ENCODE results near the gene CMYA5.

DNA sequence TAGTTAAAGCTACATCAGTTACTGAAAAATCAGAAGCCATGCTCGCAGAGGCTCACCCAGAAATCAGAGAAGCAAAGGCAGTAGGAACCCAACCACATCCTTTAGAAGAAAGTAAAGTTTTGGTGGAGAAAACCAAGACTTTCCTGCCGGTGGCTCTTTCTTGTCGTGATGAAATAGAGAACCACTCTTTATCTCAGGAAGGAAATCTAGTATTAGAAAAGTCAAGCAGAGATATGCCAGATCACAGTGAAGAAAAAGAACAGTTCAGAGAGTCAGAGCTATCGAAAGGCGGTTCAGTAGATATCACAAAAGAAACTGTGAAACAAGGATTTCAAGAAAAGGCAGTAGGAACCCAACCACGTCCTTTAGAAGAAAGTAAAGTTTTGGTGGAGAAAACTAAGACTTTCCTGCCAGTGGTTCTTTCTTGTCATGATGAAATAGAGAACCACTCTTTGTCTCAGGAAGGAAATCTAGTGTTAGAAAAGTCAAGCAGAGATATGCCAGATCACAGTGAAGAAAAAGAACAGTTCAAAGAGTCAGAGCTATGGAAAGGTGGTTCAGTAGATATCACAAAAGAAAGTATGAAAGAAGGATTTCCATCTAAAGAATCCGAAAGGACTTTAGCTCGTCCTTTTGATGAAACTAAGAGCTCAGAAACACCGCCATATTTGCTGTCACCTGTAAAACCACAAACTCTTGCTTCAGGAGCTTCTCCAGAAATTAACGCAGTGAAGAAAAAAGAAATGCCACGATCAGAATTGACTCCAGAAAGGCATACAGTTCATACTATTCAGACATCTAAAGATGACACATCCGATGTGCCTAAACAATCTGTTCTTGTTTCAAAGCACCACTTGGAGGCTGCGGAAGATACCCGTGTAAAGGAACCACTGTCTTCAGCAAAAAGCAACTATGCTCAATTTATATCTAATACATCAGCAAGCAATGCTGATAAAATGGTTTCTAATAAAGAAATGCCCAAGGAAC is 47.2 kb downstream of the CMYA5 start:
- TF ChIP-seq POLR2A (IDR thresholded peaks at IDR 0.05; ENCODE audit: low read length): no peak
- TF ChIP-seq GATA1 (IDR thresholded peaks at IDR 0.05; ENCODE audit: low read depth, low read length): no peak

Measured in erythroblast (primary cell).